Body of pancreas (tissue), 4 donors: ENCODE measurements around the gene TPM2.

ENCODE experiments used
- CTCF ChIP-seq, 7 experiments: fragments of 450-650 bp in 4 of 7; fragments of 200-600 bp in 3 of 7; sonication (generic) in 3 of 7; IDR thresholded peaks; one replicate each; pipeline ENCODE4 v1.5.1; 2016 to 2019; ENCODE audit warnings: antibody characterized with exemption in 7 of 7
- POLR2A ChIP-seq, 3 donors: fragments of 450-650 bp; IDR thresholded peaks; one replicate each; pipeline ENCODE4 v1.6.1; 2016; ENCODE audit warnings: antibody characterized with exemption in 3 of 3, mild to moderate bottlenecking in 2 of 3

DNA sequence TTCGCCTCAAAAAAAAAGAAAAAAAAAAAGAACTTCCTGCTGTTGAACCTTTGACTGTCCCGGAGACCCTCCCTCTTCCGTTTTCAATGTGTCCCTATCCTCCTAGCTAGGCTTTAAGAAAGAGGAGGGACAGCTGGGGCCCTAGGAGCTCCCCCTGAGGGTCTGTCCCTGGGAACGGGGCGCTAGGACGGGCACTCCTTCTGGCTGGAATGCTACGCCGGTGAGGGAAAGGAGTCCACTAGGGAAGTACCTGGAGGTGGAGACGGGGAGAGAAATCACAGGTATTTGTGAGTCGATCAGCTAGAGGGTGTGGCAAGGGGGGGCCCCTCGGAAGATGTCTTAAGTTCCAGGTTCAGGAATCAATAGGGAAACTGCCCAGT lies 43.6 kb downstream of the TPM2 start:
- TF ChIP-seq CTCF (IDR thresholded peaks at IDR 0.05) (peak in 3 of 7 experiments; percentile 5 to 24 (median 23)), POLR2A (IDR thresholded peaks at IDR 0.05) (no peak)
